Muscle of leg (tissue), 11 donors: ENCODE results near the gene WFDC5. TPM values are rescaled to one million over a fixed set of nuclear protein-coding genes. Genes with fewer than 3 reads are reported as not detected.
"Not testable (repeated sequence)": the region's sequence is repeated elsewhere in the genome, so short reads cannot be mapped to it uniquely, and the experiment has no call there.

Experiments used
- DNase-seq: peaks from one replicate; pipeline ENCODE4 v3.0.0; 2013
- H3K27ac ChIP-seq: one replicate; pipeline ENCODE4 v1.5.1; 2013; ENCODE audit warnings: mild to moderate bottlenecking, low read length, control low read depth
- H3K27me3 ChIP-seq: one replicate; pipeline ENCODE4 v1.6.1; 2013; ENCODE audit warnings: low read length; ENCODE audit not compliant: control insufficient read depth, insufficient read depth
- H3K36me3 ChIP-seq: one replicate; pipeline ENCODE4 v1.6.1; 2013; ENCODE audit warnings: low read length; ENCODE audit not compliant: control insufficient read depth, insufficient read depth
- H3K4me1 ChIP-seq: one replicate; pipeline ENCODE4 v1.6.1; 2013; ENCODE audit warnings: low read length; ENCODE audit not compliant: control insufficient read depth, insufficient read depth
- H3K4me3 ChIP-seq: one replicate; pipeline ENCODE4 v1.5.1; 2013; ENCODE audit warnings: low read length, control low read depth
- H3K9me3 ChIP-seq: replicated peaks from 2 replicates; pipeline ENCODE4 v1.6.1; 2013; ENCODE audit warnings: low read depth, low read length; ENCODE audit not compliant: control insufficient read depth
- WGBS: methylation state at CpG from one replicate; pipeline ENCODE4 v1.1.5; 2013; ENCODE audit warnings: missing lambda C conversion rate; ENCODE audit not compliant: insufficient coverage; 5-methylcytosine and 5-hydroxymethylcytosine counted together
- polyA plus RNA-seq, 8 donors: library from polyadenylated mRNA; unstranded; fragments of 120-200 nt; gene quantifications; one replicate each; pipeline versions ENCODE4 v1.2.1 to v1.2.3, GENCODE V29; 2013; ENCODE audit warnings: inconsistent platforms in 1 of 8, low replicate concordance in 1 of 8; ENCODE audit not compliant: insufficient read length in 8 of 8, insufficient read depth in 1 of 8
- total RNA-seq: library from RNA; stranded (reverse); fragments of 120-200 nt; gene quantifications from one replicate; pipeline ENCODE4 v1.2.4, GENCODE V29; 2013

WFDC5 gene
- total and polyA plus RNA-seq, 9 donors: 0.32 TPM; not detected in 8

- Histone ChIP-seq H3K9me3 (peaks cover 2% of the 10 kb centered on the region), H3K27ac (no peak overlapping the region), H3K36me3 (peaks cover 24% of the 10 kb centered on the region), H3K4me3 (no peak overlapping the region), H3K27me3 (no peaks in the 10 kb centered on the region), H3K4me1 (no peaks in the 10 kb centered on the region)
- no peak for DNase-seq
- WGBS: no CpG with 5 or more reads among the region's 3 CpGs
Measured at GRCh38 chr20:45077559-45077958, 37.4 kb downstream of the WFDC5 start.

DNA sequence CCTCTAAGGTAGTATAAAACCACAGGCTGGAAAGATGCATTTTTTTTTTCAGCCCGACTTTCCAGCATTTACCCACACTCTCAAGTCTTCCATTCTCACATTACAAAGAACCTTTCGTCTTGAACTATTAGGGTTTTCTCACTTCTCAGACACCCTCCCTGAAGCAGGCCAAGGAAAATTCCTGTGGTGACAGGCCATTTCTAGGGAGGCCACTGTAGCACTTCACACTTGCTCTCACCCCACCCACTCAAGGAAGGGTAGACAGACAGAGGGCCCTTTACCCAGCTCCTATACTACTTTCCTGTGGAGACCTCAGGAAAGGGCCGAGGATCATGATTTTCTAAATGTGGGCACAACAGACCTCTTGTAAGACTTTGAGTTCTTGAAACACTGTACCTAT is 41.8 kb downstream of the WFDC5 start:
- Histone ChIP-seq H3K36me3 (peaks cover 20% of the 10 kb centered on the region), H3K27me3 (no peaks in the 10 kb centered on the region), H3K9me3 (no peaks in the 10 kb centered on the region), H3K4me3 (no peak overlapping the region), H3K4me1 (no peaks in the 10 kb centered on the region), H3K27ac (no peak overlapping the region)
- DNase-seq: no peak
- no CpG with 5 or more reads among the region's 3 CpGs for WGBS

GRCh38 chr20:45072066-45072465 is 42.9 kb downstream of the WFDC5 start:
- H3K36me3 ChIP-seq: peaks cover 20% of the 10 kb centered on the region
- no CpG with 5 or more reads among the region's 1 CpG for WGBS

GRCh38 chr20:45070932-45071632 is 43.9 kb downstream of the WFDC5 start:
- H3K9me3 ChIP-seq: no peaks in the 10 kb centered on the region
- H3K4me1 ChIP-seq: no peaks in the 10 kb centered on the region
- 96% methylated on average over 3 of the region's 6 CpGs for WGBS
- H3K36me3 ChIP-seq: peaks cover 15% of the 10 kb centered on the region
- H3K4me3 ChIP-seq: no peak overlapping the region
- H3K27me3 ChIP-seq: no peaks in the 10 kb centered on the region
- no peak overlapping the region for H3K27ac ChIP-seq
- no peak for DNase-seq

More at GRCh38 chr20:45072066-45072465, 42.9 kb downstream of the WFDC5 start:
- no peaks in the 10 kb centered on the region for H3K27me3 ChIP-seq
- H3K9me3 ChIP-seq: no peaks in the 10 kb centered on the region
- no peak overlapping the region for H3K4me3 ChIP-seq
- no peak for DNase-seq
- H3K27ac ChIP-seq: no peak overlapping the region
- no peaks in the 10 kb centered on the region for H3K4me1 ChIP-seq

GRCh38 chr20:45069261-45069660 is 45.7 kb downstream of the WFDC5 start:
- no peaks in the 10 kb centered on the region for H3K9me3 ChIP-seq
- no peak overlapping the region for H3K27ac ChIP-seq
- no peaks in the 10 kb centered on the region for H3K4me1 ChIP-seq
- no CpG with 5 or more reads among the region's 1 CpG for WGBS
- DNase-seq: no peak
- no peaks in the 10 kb centered on the region for H3K36me3 ChIP-seq
- H3K4me3 ChIP-seq: no peak overlapping the region
- H3K27me3 ChIP-seq: no peaks in the 10 kb centered on the region

GRCh38 chr20:45067558-45067957 is 47.4 kb downstream of the WFDC5 start:
- no peak for DNase-seq
- Histone ChIP-seq H3K27ac (no peak overlapping the region), H3K9me3 (no peaks in the 10 kb centered on the region), H3K27me3 (no peaks in the 10 kb centered on the region), H3K4me3 (no peak overlapping the region), H3K36me3 (no peaks in the 10 kb centered on the region), H3K4me1 (no peaks in the 10 kb centered on the region)
- WGBS: no CpG with 5 or more reads among the region's 2 CpGs

DNA sequence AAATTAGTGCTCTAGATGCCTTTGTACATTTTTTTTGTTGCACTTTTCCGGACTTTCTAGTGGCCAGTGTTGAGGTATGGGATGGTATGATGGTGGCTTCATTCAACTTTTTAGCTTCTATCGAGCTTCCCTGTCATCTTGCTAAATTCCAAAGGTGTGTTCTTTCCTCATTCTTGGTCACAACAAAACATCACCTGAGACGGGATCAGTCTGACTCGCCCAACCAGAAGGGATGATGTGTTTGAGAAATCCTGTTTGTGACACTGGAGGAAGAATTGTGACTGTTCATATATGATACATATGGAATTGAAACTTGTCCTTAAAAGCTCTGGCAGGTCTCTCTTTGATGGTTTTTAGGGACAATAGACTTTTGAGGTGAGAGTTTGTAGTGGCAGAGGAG is 47.9 kb downstream of the WFDC5 start:
- no peaks in the 10 kb centered on the region for H3K4me1 ChIP-seq
- WGBS: no CpG with 5 or more reads among the region's 4 CpGs
- no peaks in the 10 kb centered on the region for H3K36me3 ChIP-seq
- no peak overlapping the region for H3K4me3 ChIP-seq
- no peak for DNase-seq
- no peaks in the 10 kb centered on the region for H3K9me3 ChIP-seq
- no peak overlapping the region for H3K27ac ChIP-seq
- H3K27me3 ChIP-seq: no peaks in the 10 kb centered on the region

GRCh38 chr20:45066372-45066771 is 48.6 kb downstream of the WFDC5 start:
- no peaks in the 10 kb centered on the region for H3K9me3 ChIP-seq
- no peak overlapping the region for H3K4me3 ChIP-seq
- H3K4me1 ChIP-seq: no peaks in the 10 kb centered on the region
- H3K27me3 ChIP-seq: no peaks in the 10 kb centered on the region
- WGBS: 90% methylated on average over 5 of the region's 7 CpGs
- H3K27ac ChIP-seq: no peak overlapping the region
- DNase-seq: no peak
- H3K36me3 ChIP-seq: no peaks in the 10 kb centered on the region

- H3K4me1 ChIP-seq: no peaks in the 10 kb centered on the region
- no peaks in the 10 kb centered on the region for H3K36me3 ChIP-seq
- H3K4me3 ChIP-seq: no peak overlapping the region
- no peaks in the 10 kb centered on the region for H3K27me3 ChIP-seq
- H3K9me3 ChIP-seq: no peaks in the 10 kb centered on the region
- DNase-seq: no peak
- no peak overlapping the region for H3K27ac ChIP-seq
Measured at GRCh38 chr20:45064812-45065211, 50.2 kb downstream of the WFDC5 start.

DNA sequence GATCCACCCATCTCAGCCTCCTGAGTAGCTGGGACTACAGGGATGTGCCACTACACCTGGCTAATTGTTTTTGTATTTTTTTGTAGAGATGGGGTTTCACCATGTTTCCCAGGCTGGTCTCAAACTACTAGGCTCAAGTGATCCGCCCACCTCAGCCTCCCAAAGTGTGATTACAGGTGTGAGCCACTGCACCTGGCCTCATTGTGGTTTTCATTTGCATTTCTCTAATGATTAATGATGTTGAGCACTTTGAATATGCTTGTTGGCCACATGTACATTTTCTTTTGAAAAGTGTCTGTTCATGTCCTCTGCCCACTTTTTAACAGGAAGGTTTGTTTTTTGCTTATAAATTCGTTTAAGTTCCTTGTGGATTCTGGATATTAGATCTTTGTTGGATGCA is 51.9 kb downstream of the WFDC5 start:
- WGBS: no CpG with 5 or more reads among the region's 2 CpGs
- not testable (repeated sequence) for H3K27ac ChIP-seq, H3K36me3 ChIP-seq, H3K9me3 ChIP-seq, H3K4me1 ChIP-seq, DNase-seq, H3K27me3 ChIP-seq, H3K4me3 ChIP-seq

- H3K27ac ChIP-seq: no peak overlapping the region
- no peak for DNase-seq
- no peaks in the 10 kb centered on the region for H3K27me3 ChIP-seq
- no peaks in the 10 kb centered on the region for H3K4me1 ChIP-seq
- peaks cover 6% of the 10 kb centered on the region for H3K36me3 ChIP-seq
- no peak overlapping the region for H3K4me3 ChIP-seq
- WGBS: 100% methylated on average over 1 of the region's 4 CpGs
- no peaks in the 10 kb centered on the region for H3K9me3 ChIP-seq
Measured at GRCh38 chr20:45061244-45061643, 53.7 kb downstream of the WFDC5 start.
